ENCODE data around the gene PDE2A.
"Not testable (repeated sequence)": the region's sequence is repeated elsewhere in the genome, so short reads cannot be mapped to it uniquely, and the experiment has no call there.

PDE2A gene

GRCh38 chr11:72573072-72573854 lies 101.0 kb downstream of the PDE2A start:
- peak; percentile 39 for DNase-seq
- Histone ChIP-seq H3K36me3 (replicated peaks) (no peaks in the 10 kb centered on the region), H3K27ac (no peak overlapping the region), H3K4me3 (ENCODE audit: low read depth, low read length) (no peak overlapping the region), H3K27me3 (replicated peaks) (no peaks in the 10 kb centered on the region)
- in situ Hi-C loops (cut with HindIII; ENCODE audit: low pct_ligation_motif_present, low sequenced_read_pairs): no loop called here
- peak; percentile 81 for TF ChIP-seq CTCF (IDR thresholded peaks at IDR 0.05; ENCODE audit: low read depth, low read length, missing control alignments)

GRCh38 chr11:72572540-72572939 lies 101.7 kb downstream of the PDE2A start:
- H3K27me3 ChIP-seq (replicated peaks); H3K27ac ChIP-seq; H3K36me3 ChIP-seq (replicated peaks); in situ Hi-C loops (cut with HindIII; ENCODE audit: low pct_ligation_motif_present, low sequenced_read_pairs); DNase-seq; H3K4me3 ChIP-seq (ENCODE audit: low read depth, low read length): not testable (repeated sequence)

GRCh38 chr11:72570893-72571661 lies 103.1 kb downstream of the PDE2A start:
- no peak for TF ChIP-seq CTCF (IDR thresholded peaks at IDR 0.05; ENCODE audit: low read depth, low read length, missing control alignments)
- Histone ChIP-seq H3K4me3 (ENCODE audit: low read depth, low read length) (no peak overlapping the region), H3K27ac (peak overlapping the region; percentile 73), H3K36me3 (replicated peaks) (no peaks in the 10 kb centered on the region), H3K27me3 (replicated peaks) (no peaks in the 10 kb centered on the region)
- in situ Hi-C loops (cut with HindIII; ENCODE audit: low pct_ligation_motif_present, low sequenced_read_pairs): no loop called here
- DNase-seq: no peak

GRCh38 chr11:72569966-72570892 lies 104.0 kb downstream of the PDE2A start:
- Histone ChIP-seq H3K27ac (peak overlapping the region; percentile 73), H3K4me3 (ENCODE audit: low read depth, low read length) (no peak overlapping the region), H3K36me3 (replicated peaks) (no peaks in the 10 kb centered on the region), H3K27me3 (replicated peaks) (no peaks in the 10 kb centered on the region)
- TF ChIP-seq CTCF (IDR thresholded peaks at IDR 0.05; ENCODE audit: low read depth, low read length, missing control alignments): no peak
- DNase-seq: peak; percentile 88
- in situ Hi-C loops (cut with HindIII; ENCODE audit: low pct_ligation_motif_present, low sequenced_read_pairs): no loop called here

- Histone ChIP-seq H3K27me3 (replicated peaks) (no peaks in the 10 kb centered on the region), H3K36me3 (replicated peaks) (no peaks in the 10 kb centered on the region), H3K4me3 (ENCODE audit: low read depth, low read length) (no peak overlapping the region), H3K27ac (no peak overlapping the region)
- DNase-seq: peak; percentile 12
- no peak for TF ChIP-seq CTCF (IDR thresholded peaks at IDR 0.05; ENCODE audit: low read depth, low read length, missing control alignments)
- in situ Hi-C loops (cut with HindIII; ENCODE audit: low pct_ligation_motif_present, low sequenced_read_pairs): no loop called here
These were observed 105.4 kb downstream of the PDE2A start for GRCh38 chr11:72568861-72569260.

All from brain microvascular endothelial cell (primary cell).